Breast epithelium (tissue), 4 donors: ENCODE measurements around the gene C12orf60. TPM values are rescaled to one million over a fixed set of nuclear protein-coding genes. Genes with fewer than 3 reads are reported as not detected.

Experiments used
- DNase-seq, 2 donors: peaks; one replicate each; pipeline ENCODE4 v3.0.0-alpha.2; 2019; ENCODE audit warnings: low spot score in 2 of 2
- H3K27ac ChIP-seq, 2 donors: fragments of 200-600 bp; sonication (generic) in 1 of 2; one replicate each; pipeline ENCODE4 v1.5.1; 2016 to 2019; ENCODE audit warnings: mild to moderate bottlenecking in 1 of 2
- H3K27me3 ChIP-seq, 2 donors: fragments of 200-600 bp; sonication (generic) in 1 of 2; one replicate each; pipeline versions ENCODE4 v1.5.1 to v1.6.0; 2017 to 2019; ENCODE audit warnings: control low read depth in 1 of 2, mild to moderate bottlenecking in 1 of 2
- H3K36me3 ChIP-seq: fragments of 200-600 bp; one replicate; pipeline ENCODE4 v1.5.1; 2019
- H3K4me1 ChIP-seq, 2 donors: fragments of 200-600 bp; sonication (generic); one replicate each; pipeline ENCODE4 v1.5.1; 2016 to 2019; ENCODE audit warnings: control low read depth in 1 of 2
- H3K4me3 ChIP-seq, 3 donors: fragments of 200-600 bp; sonication (generic); 1 replicate in 2 of 3; 2 replicates in 1 of 3; pipeline ENCODE4 v1.5.1; 2016 to 2019; ENCODE audit warnings: mild to moderate bottlenecking in 3 of 3, moderate library complexity in 2 of 3
- H3K9me3 ChIP-seq, 2 donors: fragments of 200-600 bp; sonication (generic) in 1 of 2; one replicate each; pipeline ENCODE4 v1.5.1; 2016 to 2019; ENCODE audit warnings: control low read depth in 1 of 2
- POLR2A ChIP-seq: fragments of 450-650 bp; IDR thresholded peaks from one replicate; pipeline ENCODE4 v1.6.1; 2016; ENCODE audit warnings: antibody characterized with exemption, mild to moderate bottlenecking, moderate library complexity
- POLR2AphosphoS5 ChIP-seq, 3 donors: sonication (generic); formaldehyde crosslinking; IDR thresholded peaks; one replicate each; pipeline ENCODE4 v1.6.1; 2017; ENCODE audit warnings: antibody characterized with exemption in 3 of 3
- intact Hi-C: fragments of 100-400 bp; cut with DNase I; formaldehyde crosslinking; loops from one replicate; pipeline ENCODE4 v1.15.1; 2023; ENCODE audit warnings: low total_unique reads
- total RNA-seq, 3 donors: library from RNA; depleted of rRNA; stranded (reverse); fragments of >200 nt; gene quantifications; one replicate each; pipeline ENCODE4 v1.1.0, GENCODE V29; 2016
- TF ChIP-seq, protein P1 (sequence below), 3 donors: fragments of 450-650 bp; IDR thresholded peaks; one replicate each; pipeline ENCODE4 v1.5.1; 2016 to 2017; ENCODE audit warnings: antibody characterized with exemption in 3 of 3, mild to moderate bottlenecking in 3 of 3, moderate library complexity in 3 of 3

The C12orf60 gene
- total RNA-seq, 3 donors from 2014 or later: 1.4 to 2.3 (median 1.6) TPM

DNA sequence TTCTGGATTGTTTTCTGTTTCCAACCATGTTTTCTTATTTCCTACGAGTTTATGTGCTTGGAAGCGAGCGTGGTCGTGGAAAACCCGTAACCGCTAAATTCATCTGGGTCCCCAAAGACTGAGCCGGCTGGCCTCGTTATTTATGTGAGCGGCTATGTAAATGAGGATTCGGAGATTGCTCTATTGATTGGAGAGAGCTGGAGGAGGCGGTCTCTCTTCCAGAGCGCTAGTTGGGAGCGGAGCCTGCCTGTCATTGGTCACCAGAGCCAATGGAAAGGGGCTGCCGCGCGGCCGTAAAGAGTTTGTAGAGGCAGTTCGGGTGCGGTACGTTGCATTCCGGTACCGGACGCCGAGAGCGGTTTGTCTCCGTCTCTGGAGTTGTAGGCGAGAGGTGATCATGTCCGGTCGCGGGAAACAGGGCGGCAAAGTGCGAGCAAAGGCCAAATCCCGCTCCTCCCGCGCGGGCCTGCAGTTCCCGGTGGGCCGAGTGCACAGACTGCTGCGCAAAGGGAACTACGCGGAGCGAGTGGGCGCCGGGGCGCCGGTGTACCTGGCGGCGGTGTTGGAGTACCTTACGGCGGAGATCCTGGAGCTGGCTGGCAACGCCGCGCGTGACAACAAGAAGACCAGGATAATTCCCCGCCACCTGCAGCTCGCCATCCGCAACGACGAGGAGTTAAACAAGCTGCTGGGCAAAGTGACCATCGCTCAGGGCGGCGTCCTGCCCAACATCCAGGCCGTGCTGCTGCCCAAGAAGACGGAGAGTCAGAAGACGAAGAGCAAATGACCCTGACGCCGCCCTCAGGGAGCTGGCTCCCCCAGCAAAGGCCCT lies 29.2 kb upstream of the C12orf60 start:
- Histone ChIP-seq H3K27me3 (no peaks in the 10 kb centered on the region), H3K9me3 (no peaks in the 10 kb centered on the region), H3K4me1 (peaks cover 0 to 7% of the 10 kb centered on the region in 2 donors), H3K36me3 (no peaks in the 10 kb centered on the region), H3K27ac (peak overlapping the region; percentile 98 to 99), H3K4me3 (peak overlapping the region; percentile 79 to 88 (median 79))
- intact Hi-C loops: no loop called here
- peak; percentile 96 to 98 for DNase-seq
- peak; percentile 97 for TF ChIP-seq POLR2A
- TF ChIP-seq, protein P1, sequence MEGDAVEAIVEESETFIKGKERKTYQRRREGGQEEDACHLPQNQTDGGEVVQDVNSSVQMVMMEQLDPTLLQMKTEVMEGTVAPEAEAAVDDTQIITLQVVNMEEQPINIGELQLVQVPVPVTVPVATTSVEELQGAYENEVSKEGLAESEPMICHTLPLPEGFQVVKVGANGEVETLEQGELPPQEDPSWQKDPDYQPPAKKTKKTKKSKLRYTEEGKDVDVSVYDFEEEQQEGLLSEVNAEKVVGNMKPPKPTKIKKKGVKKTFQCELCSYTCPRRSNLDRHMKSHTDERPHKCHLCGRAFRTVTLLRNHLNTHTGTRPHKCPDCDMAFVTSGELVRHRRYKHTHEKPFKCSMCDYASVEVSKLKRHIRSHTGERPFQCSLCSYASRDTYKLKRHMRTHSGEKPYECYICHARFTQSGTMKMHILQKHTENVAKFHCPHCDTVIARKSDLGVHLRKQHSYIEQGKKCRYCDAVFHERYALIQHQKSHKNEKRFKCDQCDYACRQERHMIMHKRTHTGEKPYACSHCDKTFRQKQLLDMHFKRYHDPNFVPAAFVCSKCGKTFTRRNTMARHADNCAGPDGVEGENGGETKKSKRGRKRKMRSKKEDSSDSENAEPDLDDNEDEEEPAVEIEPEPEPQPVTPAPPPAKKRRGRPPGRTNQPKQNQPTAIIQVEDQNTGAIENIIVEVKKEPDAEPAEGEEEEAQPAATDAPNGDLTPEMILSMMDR (IDR thresholded peaks at IDR 0.05): peak in 1 of 3 donors; percentile 11
- peak; percentile 98 to 99 (median 98) for TF ChIP-seq POLR2AphosphoS5 (IDR thresholded peaks at IDR 0.05)

DNA sequence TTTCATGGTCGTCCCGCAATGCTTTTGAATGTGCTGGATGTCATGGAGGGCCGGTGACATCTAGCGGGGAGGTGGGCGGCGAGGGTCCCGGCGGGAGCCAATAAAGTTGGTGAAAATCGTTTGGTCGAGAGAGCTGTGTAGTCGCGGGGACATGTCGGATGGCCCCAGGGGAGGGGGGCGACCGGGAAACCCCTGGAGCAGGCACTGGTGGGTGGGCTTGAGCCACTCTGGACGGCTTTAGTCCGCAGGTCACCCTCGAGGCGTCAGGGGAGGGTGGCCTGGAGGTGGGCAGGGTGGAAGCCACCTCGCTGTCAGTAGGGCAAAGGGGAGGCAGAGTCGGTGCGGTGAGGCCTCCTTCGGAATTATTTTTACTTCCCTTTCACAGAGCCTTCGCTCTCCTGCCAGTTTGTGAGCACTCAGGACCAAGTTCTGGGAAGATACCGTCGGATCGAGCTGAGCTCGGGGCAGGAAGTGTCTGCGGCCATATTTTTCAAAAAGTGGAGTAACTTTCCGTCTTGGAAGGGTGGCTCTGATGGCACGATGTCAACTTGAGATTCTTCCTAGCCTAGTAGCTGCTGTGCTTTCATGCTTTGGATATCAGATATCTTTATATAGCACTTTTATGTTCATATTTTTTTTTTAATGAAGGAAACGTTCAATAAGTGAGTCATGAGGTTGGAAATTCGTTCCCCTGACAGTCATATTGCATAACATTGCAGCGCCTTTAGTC lies 28.4 kb upstream of the C12orf60 start:
- H3K27ac ChIP-seq: peak overlapping the region; percentile 98 to 99
- peak overlapping the region; percentile 79 to 88 (median 79) for H3K4me3 ChIP-seq
- H3K36me3 ChIP-seq: no peaks in the 10 kb centered on the region
- intact Hi-C loops: no loop called here
- TF ChIP-seq, protein P1 (IDR thresholded peaks at IDR 0.05): no peak
- peak; percentile 11 to 74 (median 63) for TF ChIP-seq POLR2AphosphoS5 (IDR thresholded peaks at IDR 0.05)
- no peaks in the 10 kb centered on the region for H3K27me3 ChIP-seq
- no peaks in the 10 kb centered on the region for H3K9me3 ChIP-seq
- peak; percentile 39 to 57 for DNase-seq
- H3K4me1 ChIP-seq: peaks cover 0 to 7% of the 10 kb centered on the region in 2 donors

DNA sequence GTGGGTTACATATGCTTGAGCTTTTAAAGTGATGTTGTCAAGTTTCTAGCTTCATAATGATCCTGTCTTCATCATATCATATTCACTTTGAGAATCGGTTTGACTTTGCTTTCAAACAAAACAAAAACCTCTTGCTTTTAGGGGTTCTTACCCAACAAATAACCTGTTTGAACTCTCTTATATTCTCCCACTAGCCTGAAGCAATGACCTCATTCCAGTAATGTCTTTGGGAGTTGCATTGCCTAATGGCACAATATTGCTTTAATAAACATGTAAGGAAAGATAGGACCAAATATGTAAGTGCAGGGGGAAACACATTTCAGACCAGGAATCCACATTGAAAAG lies 27.9 kb upstream of the C12orf60 start:
- intact Hi-C loops: no loop called here
- DNase-seq: no peak

DNA sequence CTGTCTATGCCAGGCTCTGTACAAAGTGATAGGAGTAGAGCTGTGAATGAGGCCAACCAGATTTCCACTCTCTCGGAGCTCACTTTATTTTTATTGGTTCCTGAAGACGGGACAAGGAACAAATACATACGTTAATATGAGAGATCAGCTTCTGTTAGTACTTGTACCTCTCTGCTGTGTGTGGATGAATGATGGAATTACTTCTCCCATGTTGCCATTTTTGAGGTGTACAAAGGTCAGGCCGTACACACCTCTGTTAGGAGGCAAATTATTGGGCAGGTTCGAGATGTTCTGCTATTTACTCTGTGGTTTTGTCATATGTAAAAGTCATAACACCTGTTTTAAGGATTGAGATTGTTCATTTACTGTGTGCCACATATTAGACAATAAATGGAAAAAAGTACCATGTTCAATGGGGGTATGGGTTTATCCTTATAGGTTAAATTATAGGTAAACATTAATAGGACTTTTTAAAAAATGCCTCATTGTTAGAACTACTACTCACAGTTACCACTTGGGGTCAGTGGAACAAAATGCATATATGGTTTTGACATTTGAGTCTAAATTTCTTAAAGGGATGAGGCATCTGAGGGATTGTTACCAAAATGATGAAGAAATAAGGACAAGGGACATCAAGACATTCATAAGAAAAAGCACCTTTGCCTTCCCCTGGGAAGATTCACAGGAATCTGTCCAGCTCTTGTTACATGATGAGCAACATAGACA lies 27.1 kb upstream of the C12orf60 start:
- Histone ChIP-seq H3K9me3 (no peaks in the 10 kb centered on the region), H3K27ac (peak overlapping the region; percentile 98 to 99), H3K4me1 (peaks cover 0 to 7% of the 10 kb centered on the region in 2 donors), H3K36me3 (no peaks in the 10 kb centered on the region), H3K27me3 (no peaks in the 10 kb centered on the region), H3K4me3 (peak overlapping the region; percentile 79 to 88 (median 79))
- TF ChIP-seq POLR2A: no peak
- TF ChIP-seq, protein P1 (IDR thresholded peaks at IDR 0.05): peak in 1 of 3 donors; percentile 24
- no peak for DNase-seq
- intact Hi-C loops: no loop called here

More for the DNA sequence above, 27.9 kb upstream of the C12orf60 start:
- Histone ChIP-seq H3K36me3 (no peaks in the 10 kb centered on the region), H3K27ac (peak overlapping the region; percentile 98 to 99), H3K27me3 (no peaks in the 10 kb centered on the region), H3K4me3 (peak overlapping the region; percentile 79 to 88 (median 79)), H3K4me1 (peaks cover 0 to 7% of the 10 kb centered on the region in 2 donors), H3K9me3 (no peaks in the 10 kb centered on the region)
- TF ChIP-seq POLR2AphosphoS5 (IDR thresholded peaks at IDR 0.05) (no peak), POLR2A (peak; percentile 25)

DNA sequence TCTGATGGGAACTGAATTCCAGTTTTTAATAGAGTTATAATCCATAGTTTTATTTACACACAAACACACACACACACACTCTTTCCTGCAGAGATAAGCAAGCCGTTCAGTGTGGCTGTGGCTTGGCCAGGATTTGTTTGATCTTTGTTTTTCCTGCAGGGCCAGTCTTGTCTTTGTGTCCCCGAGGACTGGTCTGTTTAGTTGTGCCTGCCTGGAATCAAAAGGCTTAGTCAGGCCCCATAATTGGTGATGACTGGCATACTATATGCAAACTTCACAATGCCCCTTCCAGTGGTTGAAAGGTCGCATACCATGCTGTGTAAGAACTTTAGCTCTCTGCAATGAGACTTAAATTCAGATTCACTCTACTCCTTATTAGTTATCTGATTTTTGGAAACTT lies 26.2 kb upstream of the C12orf60 start:
- no peaks in the 10 kb centered on the region for H3K27me3 ChIP-seq
- no peaks in the 10 kb centered on the region for H3K9me3 ChIP-seq
- H3K4me3 ChIP-seq: peak overlapping the region in 1 of 3 donors; percentile 79
- intact Hi-C loops: no loop called here
- H3K36me3 ChIP-seq: no peaks in the 10 kb centered on the region
- peak overlapping the region; percentile 98 to 99 for H3K27ac ChIP-seq
- TF ChIP-seq POLR2A (no peak), POLR2AphosphoS5 (IDR thresholded peaks at IDR 0.05) (no peak)
- TF ChIP-seq, protein P1 (IDR thresholded peaks at IDR 0.05): no peak
- no peak for DNase-seq
- H3K4me1 ChIP-seq: peaks cover 0 to 7% of the 10 kb centered on the region in 2 donors
